ENCODE results near the gene EPB41L1. TPM values are rescaled to one million over a fixed set of nuclear protein-coding genes. Genes with fewer than 3 reads are reported as not detected.

Gene EPB41L1
- total RNA-seq, 1 donor from 2014 or later = 30.6 TPM

DNA sequence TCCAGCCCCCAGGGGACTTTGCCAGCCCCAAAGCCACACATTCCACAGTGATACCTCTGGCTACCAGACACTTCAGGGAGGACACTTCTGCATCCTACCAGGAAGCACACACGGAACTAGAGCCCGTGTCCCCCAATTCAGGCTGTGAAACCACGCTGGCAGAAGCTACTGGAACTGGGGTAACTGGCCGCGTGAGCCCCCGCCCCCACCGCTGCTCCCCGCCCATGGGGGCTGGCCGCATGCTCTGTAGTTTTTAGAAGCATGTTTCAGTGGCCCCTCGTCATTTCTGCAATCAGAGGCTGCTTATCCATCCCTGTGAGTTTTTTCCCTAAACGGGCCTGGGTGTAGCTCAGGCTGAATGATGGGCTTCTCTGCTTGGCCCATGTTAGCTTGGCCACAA, 53.1 kb downstream of the EPB41L1 start:
- Mint-ChIP-seq H3K27me3 (ENCODE audit: low read depth) (no peaks in the 10 kb centered on the region), H3K4me1 (peaks cover 4% of the 10 kb centered on the region), H3K9me3 (no peaks in the 10 kb centered on the region), H3K27ac (ENCODE audit: unreplicated experiment) (no peak overlapping the region), H3K4me3 (no peak overlapping the region), H3K36me3 (ENCODE audit: low read depth) (no peaks in the 10 kb centered on the region)
- TF ChIP-seq, protein P1, sequence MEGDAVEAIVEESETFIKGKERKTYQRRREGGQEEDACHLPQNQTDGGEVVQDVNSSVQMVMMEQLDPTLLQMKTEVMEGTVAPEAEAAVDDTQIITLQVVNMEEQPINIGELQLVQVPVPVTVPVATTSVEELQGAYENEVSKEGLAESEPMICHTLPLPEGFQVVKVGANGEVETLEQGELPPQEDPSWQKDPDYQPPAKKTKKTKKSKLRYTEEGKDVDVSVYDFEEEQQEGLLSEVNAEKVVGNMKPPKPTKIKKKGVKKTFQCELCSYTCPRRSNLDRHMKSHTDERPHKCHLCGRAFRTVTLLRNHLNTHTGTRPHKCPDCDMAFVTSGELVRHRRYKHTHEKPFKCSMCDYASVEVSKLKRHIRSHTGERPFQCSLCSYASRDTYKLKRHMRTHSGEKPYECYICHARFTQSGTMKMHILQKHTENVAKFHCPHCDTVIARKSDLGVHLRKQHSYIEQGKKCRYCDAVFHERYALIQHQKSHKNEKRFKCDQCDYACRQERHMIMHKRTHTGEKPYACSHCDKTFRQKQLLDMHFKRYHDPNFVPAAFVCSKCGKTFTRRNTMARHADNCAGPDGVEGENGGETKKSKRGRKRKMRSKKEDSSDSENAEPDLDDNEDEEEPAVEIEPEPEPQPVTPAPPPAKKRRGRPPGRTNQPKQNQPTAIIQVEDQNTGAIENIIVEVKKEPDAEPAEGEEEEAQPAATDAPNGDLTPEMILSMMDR (conservative IDR thresholded peaks at IDR 0.05) = no peak
- no peak for DNase-seq (ENCODE audit: low read depth, low spot score)

DNA sequence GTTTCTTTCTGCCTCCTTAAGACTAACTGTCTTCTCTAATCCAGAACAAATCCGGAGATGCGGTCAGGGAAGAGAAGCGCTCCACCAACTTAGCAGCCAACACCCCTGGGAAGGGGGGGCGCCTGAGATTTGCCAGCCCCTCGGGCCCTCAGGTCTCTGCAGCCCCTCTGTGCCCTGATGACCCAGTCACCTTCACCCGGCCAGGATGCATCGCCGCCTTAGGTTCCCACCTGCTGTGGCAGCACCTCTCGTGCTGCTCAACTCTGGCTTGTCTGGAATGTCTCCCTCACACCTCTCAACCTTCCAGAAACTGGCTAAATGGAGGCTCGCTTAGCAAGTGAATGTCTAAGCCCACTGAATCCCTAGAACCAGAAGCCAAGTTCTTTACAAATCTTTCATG, 53.7 kb downstream of the EPB41L1 start:
- H3K9me3 Mint-ChIP-seq = no peaks in the 10 kb centered on the region
- DNase-seq (ENCODE audit: low read depth, low spot score) = no peak
- no peaks in the 10 kb centered on the region for H3K36me3 Mint-ChIP-seq (ENCODE audit: low read depth)
- no peaks in the 10 kb centered on the region for H3K27me3 Mint-ChIP-seq (ENCODE audit: low read depth)
- peaks cover under 1% of the 10 kb centered on the region for H3K4me1 Mint-ChIP-seq
- TF ChIP-seq, protein P1 (conservative IDR thresholded peaks at IDR 0.05) = no peak
- no peak overlapping the region for H3K4me3 Mint-ChIP-seq
- peak overlapping the region; percentile 43 for H3K27ac Mint-ChIP-seq (ENCODE audit: unreplicated experiment)

DNA sequence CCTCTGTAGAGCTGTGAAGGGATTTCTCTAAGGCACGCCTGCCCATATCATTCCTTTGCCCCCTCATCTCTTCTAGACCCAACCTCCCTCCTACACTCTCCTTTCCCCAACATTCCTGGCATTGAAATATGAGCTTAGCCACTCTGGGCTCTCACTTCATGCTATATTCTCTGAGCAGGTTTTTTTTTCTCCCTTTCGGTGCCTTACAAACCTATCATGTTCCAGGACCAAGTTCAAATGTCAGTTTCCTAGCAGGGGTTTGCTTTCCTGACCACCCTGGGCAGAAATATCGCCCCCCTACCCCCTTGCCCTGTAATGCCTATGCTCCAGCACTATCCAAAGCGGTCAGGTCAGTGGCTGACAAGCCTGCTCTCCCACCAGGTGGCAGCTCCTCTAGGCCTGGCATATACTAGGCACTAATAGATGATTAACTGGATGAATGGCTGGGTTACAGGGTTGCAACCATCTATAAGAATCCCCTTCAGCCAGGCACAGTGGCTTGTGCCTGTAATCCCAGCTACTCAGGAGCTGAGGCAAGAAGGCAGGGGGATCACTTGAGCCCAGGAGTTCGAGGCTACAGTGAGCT, 56.0 kb downstream of the EPB41L1 start:
- TF ChIP-seq, protein P1 (conservative IDR thresholded peaks at IDR 0.05) = no peak
- H3K4me3 Mint-ChIP-seq = no peak overlapping the region
- no peaks in the 10 kb centered on the region for H3K36me3 Mint-ChIP-seq (ENCODE audit: low read depth)
- no peaks in the 10 kb centered on the region for H3K4me1 Mint-ChIP-seq
- DNase-seq (ENCODE audit: low read depth, low spot score) = no peak
- H3K9me3 Mint-ChIP-seq = no peaks in the 10 kb centered on the region
- no peaks in the 10 kb centered on the region for H3K27me3 Mint-ChIP-seq (ENCODE audit: low read depth)
- H3K27ac Mint-ChIP-seq (ENCODE audit: unreplicated experiment) = no peak overlapping the region

DNA sequence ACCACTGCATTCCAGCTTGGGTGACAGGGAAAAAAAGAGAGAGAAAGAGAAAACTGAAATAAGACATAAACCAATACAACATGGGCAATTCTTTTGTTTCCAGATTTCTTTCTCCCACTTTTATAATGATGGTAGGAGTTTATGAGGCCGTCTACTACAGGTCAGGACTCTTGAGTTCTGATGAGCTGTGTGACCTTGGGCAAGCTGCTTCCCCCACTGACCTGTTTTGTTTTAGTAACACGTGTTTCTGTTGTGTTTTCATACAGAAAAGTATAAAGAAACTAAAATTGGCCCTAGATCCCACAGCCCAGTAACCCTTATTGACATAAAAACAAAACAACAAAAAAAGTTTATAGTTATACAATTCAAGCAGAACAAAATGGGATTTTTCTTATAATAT, 58.8 kb downstream of the EPB41L1 start:
- Mint-ChIP-seq H3K27me3 (ENCODE audit: low read depth) (no peaks in the 10 kb centered on the region), H3K4me1 (peaks cover 2% of the 10 kb centered on the region), H3K9me3 (no peaks in the 10 kb centered on the region), H3K4me3 (no peak overlapping the region), H3K36me3 (ENCODE audit: low read depth) (no peaks in the 10 kb centered on the region), H3K27ac (ENCODE audit: unreplicated experiment) (no peak overlapping the region)
- no peak for DNase-seq (ENCODE audit: low read depth, low spot score)
- TF ChIP-seq, protein P1 (conservative IDR thresholded peaks at IDR 0.05) = no peak

DNA sequence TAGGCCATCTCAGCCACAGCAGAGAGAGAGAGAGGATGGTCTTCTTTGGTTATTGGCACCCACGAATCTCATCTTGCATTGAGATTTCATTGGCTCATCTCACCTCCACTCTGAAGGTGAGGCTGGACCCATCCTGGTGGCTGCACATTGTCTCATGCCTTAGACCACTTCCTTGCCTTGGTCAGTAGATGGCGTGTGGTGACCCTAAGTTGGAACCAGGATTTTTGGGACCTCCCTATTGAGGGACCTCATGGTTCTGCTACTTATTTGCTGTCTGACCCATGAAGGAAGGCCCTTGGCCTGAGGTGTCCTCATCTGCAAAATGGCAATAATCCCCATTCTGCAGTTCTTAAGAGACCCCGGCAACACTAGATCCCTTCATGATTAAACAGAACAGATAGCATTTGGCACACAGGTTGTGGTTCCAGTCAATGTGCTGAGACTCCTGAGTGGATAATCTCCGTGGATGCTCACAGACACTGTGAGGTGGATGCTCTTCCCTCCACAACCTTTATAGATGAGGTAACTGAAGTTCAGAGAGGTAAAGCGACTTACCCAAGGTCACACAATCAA, 60.2 kb downstream of the EPB41L1 start:
- Mint-ChIP-seq H3K9me3 (no peaks in the 10 kb centered on the region), H3K27me3 (ENCODE audit: low read depth) (no peaks in the 10 kb centered on the region), H3K36me3 (ENCODE audit: low read depth) (no peaks in the 10 kb centered on the region), H3K27ac (ENCODE audit: unreplicated experiment) (no peak overlapping the region), H3K4me1 (peaks cover 6% of the 10 kb centered on the region), H3K4me3 (no peak overlapping the region)
- DNase-seq (ENCODE audit: low read depth, low spot score) = no peak
- TF ChIP-seq, protein P1 (conservative IDR thresholded peaks at IDR 0.05) = peak; percentile 65
